ENCODE measurements around the gene ABCC4.

The ABCC4 gene

DNA sequence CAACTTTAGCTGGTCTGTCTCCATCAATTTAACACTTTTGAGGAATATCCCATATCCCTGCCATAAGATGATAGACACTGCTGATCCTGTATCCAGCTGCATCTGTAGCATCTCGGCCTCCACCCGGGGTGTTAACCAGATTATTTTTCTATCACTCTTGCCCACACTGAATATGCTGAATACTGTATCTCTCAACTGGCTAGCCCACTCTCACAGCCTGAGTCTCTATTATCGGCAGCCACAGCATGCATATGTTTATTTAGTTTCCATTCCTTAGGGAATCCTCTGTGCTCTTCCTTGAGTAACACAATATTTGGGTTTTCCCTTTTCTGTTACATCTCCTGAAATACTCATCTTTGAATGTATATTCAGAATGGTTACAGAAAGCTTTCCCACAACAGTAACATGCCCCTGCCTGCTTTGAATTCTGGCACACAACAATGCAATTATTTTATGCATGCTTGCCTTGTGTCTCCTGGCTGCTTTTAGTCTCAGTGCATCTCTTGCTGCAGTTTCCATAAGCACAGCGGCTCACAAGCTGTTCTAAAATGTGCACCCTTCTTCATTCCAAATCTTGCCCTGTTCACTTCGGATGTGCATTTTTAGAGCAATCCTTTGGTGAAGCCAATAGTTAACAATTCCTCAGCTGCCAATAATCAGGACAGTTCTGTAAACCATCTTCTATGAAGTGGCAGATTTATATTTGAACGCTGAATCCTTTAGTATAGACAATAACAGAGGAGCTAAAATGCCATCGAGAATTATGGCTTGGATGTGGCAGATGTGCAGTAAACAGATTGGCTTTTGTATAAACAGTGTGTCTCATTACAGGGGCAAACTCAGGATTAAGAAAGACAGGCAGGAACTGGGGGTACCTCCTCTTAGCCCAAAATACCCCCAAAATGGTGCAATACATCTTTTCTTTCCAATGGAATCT, 327.0 kb downstream of the ABCC4 start:
- DNase-seq: no peak

DNA sequence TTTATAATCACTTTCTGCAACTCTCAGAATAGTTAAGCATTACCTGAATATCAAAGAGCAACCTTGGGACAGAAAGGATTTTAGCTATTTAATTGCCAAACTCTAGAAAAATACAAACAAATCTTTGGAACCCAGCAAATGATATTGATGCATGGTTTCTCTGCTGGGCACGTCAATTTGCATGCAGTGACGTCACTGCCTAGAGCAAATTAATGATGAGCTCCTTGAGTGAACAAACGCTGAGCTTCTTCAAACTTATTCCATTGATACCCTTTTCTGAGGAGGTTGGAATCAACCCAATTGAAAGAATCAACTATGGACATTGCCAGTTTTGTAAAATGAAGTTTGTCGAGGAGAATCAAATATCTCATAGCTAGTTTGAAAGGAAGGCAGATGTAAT, 329.0 kb downstream of the ABCC4 start:
- DNase-seq: no peak
